Glomerular endothelial cell (primary cell): ENCODE results near the gene RBM43. TPM values are rescaled to one million over a fixed set of nuclear protein-coding genes. Genes with fewer than 3 reads are reported as not detected.
"Not testable (repeated sequence)": the region's sequence is repeated elsewhere in the genome, so short reads cannot be mapped to it uniquely, and the experiment has no call there.

ENCODE experiments used
- DNase-seq: peaks from one replicate; pipeline ENCODE4 v3.0.0-alpha.2; 2011; ENCODE audit warnings: low read depth, low spot score; ENCODE audit errors: extremely low read depth
- total RNA-seq: library from RNA; depleted of rRNA; stranded (reverse); fragments of >200 nt; gene quantifications from 2 replicates; pipeline ENCODE4 v1.2.3, GENCODE V29; 2015

RBM43 gene
- total RNA-seq, result 5.6 and 6.3 TPM in 2 replicates

DNA sequence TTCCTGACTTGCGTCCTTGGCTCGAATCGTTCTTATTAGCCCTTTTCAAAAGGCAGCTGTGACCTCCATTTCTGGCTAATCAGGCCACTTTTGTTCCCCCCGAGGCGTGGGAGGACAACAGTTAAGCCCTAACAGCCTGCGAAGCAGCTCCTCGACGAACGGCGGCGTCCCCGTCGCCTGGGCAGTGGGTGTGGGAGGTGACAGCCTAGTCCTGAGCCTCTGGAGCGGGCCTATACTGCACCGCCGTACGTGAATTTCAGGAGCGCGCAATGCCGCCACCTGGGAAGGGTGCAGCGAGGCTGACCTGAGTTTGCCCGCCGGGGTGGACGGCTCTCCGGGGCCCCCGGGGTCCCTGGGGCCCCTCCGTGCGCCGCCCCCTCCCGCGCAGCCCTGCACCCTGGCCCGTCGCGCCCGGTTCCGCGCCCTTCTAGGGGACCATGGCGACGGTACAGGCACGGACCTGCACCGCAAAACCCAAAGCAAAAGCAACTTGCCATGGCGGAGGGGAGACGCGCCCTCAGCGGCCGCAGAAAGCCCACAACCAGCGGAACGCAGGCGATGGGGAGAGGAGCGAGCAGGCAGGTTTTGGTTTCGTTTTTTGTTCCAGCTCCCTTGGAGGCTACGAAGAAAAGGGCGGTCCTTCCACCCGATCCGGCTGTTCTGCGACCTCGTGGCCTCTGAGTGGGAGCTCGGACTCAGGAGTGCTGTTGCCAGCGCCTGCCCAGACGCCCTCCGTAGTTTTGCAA lies at the start of gene RBM43:
RBM43 (minus strand) TSS at position 633 of the 746 bp plus-strand sequence; CDS start at position 497, 136 bp downstream.
- DNase-seq, result peak; percentile 71

DNA sequence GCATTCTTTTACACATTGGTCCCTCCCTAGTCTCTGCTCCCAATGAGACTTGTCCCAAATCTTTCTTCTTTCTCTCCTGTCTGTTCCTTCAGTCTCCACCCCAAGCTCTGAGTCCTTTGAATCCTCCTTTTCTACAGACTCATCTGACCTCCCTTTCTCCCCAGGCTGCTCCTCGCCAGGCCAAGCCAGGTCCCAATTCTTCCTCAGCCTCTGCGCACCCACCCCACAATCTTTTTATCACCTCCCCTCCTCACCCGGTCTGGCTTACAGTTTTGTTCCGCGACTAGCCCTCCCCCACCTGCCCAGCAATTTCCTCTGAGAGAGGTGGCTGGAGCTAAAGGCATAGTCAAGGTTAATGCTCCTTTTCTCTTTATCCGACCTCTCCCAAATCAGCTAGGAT lies 48.6 kb upstream of the RBM43 start:
- DNase-seq, result not testable (repeated sequence)

DNA sequence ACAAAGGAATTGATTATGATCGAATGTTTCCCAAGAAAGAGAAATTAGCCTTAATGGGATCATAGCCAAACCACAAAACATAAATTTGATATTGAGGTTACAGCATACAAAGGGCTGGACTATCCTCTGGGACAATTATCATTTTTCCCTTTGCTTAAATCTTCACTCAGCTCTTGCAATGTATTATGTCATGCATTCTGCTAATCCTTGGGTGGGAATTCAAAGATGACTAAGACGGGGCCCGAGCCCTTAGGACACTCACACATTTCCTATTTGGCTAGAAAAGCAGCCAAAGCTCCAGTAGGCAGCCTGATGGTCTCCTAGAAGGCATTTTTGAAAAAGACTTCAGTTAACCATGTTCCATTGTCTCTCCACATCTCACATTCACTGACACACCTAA lies 45.0 kb upstream of the RBM43 start:
- DNase-seq, result no peak

DNA sequence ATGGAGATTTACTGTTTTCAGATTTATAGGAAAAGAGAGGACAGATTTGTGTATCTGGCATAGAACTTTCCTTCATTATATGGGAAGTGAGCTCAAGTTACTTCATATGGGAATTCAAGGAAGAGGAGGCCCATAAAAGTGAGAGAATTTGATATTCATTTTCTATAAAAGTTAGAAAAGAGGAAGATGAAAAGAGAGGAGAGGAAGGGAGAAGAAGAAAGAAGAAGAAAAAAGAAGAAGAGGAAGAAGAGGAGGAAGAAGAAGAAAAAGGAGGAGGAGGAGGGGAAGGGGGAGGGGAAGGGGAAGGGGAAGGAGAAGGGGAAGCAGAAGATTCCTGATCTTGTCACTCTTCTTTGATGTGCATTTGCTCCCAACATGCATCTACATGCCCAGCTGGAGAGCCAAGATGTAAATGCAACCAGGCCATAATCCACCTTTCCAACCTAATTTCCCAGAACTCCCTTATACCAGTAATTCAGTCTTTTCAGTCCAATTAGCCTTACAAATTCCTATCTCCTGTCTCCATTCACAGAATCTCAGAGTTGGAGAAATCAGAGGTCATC lies 43.5 kb upstream of the RBM43 start:
- no peak for DNase-seq

DNA sequence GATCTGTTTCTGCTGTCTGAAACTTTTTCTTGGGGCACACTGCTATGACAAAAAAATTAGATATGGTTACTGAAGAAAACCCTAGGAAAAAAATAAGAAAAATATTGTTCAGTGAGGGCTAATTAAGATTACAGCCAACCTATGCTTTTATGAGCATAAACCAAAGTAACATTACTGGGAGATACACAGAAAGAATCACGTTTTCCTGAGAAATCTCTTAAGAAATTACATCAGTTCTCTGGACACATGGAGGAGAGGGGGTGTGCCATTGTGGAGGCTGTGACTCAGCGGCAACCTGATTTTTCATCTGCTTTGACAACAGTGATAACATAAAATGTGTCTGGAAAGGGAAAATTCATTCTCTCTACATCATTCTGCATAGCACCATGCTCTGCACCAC lies 41.2 kb upstream of the RBM43 start:
- DNase-seq, result no peak

DNA sequence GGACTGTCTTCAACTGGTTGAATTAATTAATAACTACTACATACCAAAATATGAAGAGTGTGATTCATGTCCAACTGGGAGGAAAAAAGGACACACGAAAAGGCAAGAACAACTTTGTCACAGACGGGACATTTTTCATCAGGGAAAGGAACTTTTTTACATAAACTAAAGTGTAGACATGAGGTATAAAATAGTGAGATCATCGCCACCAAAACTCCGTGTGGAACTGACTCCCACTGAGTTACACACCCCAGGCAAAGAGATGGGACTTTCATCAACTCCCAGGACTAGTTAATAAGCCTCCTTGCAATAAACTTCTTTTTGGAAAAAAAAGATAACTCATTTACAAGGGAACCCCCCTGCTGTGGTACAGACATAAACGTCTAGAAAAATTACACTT lies 40.7 kb upstream of the RBM43 start:
- no peak for DNase-seq

DNA sequence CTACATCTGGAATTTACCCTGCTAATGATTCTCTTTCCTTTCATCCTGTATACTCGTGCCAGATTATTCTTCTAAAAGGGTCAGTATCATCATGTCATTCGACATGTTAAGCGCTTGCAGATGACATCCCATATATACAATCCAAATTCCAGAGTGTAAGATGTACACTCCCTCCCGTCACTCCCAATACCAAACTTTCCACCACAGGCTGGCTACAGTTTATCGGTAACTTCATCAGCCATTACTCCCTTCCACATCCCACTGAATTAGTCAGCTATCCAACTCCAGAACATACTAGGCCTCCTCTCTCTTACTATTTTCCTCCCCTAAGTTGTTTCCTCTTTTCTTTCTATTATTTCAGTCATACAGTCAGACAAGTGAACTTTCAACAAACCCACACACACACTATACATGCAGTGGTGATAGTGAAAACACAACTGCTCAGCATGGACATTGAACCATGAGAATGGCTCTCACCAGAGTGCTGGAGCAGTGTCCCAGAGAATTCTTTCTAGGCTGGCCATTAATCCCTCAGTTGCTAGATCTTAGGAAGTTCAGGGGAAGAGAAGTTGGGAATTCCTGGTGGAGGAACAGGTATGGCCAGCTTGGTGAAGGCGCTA lies 38.4 kb upstream of the RBM43 start:
- DNase-seq, result no peak

DNA sequence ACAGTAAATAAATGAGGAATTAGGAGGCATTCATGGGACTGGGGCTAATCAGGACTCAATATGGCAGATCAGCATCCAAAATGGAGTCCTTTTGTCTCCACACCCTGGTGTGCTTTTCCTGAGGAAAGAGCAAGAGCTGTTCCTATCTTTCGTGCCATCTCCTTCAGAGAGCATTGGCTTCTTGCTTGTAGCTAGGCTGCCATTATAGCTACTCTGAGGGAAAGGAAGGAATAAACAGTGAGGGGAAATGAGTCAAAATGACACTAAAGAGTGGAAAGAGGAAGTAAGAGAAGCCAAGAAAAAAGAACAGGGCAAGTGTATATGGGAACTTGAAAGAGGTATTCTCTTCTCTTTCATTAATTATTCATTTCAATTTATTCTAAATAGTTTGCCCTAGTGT lies 36.2 kb upstream of the RBM43 start:
- DNase-seq, result no peak

DNA sequence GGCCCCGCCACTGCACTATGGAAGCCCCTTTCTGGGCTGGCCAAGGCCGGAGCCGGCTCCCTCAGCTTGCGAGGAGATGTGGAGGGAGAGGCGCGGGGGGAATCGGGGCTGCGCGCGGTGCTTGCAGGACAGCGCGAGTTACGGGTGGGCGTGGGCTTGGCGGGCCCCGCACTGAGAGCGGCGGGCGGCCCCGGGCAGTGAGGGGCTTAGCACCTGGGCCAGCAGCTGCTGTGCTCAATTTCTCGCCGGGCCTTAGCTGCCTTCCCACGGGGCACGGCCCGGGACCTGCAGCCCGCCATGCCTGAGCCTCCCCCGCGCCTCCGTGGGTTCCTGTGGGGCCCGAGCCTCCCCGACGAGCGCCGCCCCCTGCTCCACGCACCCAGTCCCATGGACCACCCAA lies 34.3 kb upstream of the RBM43 start:
- not testable (repeated sequence) for DNase-seq

DNA sequence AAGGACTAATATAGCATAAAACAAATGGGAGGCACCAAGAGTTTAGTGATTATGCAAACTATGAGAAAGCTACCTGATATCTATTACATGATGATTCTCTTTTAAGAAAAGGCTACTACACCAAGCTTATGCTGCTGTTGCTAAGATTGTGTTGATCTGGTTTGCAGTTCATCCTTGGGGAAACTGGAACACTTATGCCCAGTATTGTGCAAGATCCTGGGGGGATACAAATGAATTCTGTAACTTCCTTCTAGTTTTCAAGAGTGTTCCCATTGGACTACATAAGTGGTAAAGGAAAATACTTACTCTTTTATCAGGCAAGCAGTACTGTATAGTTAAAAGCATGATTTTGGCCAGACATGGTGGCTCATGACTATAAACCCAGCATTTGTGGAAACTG lies 30.9 kb upstream of the RBM43 start:
- no peak for DNase-seq

DNA sequence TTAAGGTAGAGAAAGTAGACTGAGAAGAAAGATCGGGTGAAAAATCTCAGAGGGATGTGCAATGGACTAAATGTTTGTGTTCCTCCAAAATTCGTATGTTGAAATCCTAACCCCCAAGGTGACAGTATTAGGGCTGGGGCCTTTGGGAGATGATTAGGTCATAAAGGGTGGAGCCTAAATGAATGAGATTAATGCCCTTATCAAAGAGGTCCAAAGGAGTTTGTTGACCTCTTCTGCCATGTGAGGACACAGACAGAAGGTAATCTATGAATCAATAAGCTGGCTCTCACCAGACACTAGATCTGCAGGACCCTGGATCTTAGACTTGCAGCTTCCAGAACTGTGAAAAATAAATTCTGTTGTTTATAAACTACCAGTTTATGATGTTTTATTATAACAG lies 30.5 kb upstream of the RBM43 start:
- no peak for DNase-seq

DNA sequence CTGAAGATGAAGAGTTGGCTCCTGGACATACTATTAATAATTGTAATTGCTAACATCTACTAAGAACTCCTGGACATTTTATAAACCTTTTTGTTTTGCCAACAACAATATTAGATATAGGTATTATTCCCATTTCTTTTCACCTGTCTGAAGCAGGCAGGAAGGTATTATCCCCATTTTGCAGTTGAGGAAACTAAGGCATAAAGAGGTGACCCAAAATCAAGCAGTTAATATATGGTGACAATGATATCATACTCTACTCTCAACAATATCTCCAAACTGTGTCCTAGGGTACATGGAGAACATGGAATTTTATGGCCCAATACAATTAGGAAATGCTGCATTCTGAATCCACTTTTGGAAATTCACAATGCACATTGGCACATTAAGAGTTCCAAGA lies 29.6 kb upstream of the RBM43 start:
- no peak for DNase-seq

DNA sequence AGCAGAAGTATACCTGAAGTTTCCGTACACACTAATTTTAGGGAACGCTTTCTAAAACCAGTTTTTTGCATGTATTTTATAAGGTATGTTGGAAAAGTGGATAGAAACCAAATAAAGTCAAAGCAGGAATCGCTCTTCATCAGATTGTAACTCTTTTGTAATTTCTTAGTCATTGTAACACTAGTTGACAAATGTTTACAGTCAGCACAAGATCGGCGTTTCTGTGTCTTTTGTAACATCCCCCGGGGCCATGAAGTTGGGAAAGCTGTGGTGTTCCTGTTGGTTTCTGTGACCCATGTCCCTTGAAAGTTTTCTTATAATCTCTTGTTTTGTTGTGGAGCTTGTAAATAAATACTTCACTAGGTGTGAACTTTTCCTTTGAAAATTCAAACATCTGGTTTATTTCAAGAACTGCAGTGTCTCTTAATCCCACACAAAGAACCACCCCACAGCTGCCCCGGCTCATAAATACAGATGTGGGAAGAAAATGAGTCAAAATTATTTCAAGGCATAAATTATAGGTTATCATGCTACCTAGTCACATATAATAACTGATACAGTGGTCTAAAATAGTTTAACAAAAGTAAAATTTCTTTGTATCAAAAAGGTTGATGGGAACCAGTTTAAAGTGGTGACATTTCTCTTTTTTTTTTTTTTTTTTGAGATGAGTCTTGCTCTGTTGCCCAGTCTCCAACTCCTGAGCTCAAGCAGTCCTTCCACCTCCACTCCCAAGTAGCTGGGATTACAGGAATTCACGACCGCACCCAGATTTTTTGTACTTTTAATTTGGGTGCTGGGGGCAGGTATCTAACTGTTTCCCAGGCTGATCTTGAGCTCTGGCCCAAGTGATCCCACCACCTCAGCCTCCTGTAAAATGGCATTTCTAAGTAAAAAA lies 28.6 kb upstream of the RBM43 start:
- DNase-seq, result no peak

DNA sequence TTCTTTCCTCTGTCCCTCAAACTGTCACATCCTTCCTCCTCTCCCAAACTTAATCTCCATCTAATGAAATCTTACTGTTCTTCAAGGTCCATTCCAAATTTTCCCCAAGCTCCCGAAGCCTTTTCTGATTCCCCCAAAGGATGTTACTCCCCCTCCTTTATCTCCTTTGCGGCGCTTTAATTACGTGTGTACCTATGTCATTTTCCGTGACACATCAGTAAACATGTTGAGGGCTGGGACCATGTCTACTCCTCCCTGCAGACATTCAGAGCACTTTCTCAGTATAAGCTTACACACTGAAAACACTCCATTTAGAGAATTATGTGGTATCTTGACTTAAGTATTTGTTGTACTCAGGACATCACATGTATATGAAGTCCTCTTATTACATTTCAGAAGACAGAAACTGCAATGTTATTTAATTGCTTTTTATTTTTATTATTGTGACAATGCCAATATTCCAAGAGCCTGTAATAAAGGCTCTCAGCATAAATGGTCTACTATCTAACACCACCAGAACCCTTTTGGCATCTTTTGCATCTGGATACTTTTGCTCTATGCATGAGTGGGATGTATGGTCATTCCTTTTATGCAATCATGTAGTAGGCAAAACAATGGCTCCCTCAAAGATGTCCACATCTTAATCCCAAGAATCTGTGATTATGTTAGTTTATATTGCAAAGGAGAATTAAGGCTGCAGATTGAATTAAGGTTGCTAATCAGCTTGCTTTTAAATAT lies 26.0 kb upstream of the RBM43 start:
- DNase-seq, result no peak

DNA sequence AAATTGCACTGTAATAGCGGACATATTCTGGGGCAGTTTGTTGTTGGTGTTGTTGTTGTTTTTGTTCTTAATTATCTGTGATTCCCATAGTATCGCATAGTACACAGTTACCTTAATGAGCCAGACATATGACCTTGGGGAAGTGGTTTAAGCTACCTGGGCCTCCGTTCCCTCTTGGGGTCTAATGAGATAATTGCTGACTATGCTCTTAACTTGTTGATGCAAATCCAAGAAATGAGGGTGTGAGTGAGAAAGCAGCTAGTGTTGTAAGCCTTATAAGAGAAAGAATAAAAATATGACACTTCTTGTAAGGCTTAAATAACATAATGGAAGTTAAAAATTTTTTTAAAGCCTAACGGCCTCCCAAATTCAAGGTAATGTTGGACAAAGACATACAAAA lies 20.7 kb upstream of the RBM43 start:
- no peak for DNase-seq

DNA sequence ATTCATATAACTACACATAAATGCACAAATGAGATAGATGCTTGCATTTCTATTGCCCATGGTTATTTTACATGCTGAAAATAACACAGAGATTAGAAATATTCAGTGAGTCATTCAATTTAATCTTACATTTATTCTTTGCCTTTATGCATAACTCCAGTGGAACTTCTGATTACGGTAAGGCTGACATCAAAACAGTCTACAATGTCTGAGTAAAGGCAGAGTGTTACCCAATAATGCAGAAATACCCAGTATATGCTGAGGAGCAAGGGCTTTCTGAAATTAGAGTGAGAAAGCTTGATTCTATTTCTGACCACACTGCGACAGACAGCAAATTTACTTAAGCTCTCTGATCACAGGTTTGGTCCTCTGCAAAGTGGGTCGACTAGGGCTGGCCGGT lies 18.6 kb upstream of the RBM43 start:
- DNase-seq, result no peak

DNA sequence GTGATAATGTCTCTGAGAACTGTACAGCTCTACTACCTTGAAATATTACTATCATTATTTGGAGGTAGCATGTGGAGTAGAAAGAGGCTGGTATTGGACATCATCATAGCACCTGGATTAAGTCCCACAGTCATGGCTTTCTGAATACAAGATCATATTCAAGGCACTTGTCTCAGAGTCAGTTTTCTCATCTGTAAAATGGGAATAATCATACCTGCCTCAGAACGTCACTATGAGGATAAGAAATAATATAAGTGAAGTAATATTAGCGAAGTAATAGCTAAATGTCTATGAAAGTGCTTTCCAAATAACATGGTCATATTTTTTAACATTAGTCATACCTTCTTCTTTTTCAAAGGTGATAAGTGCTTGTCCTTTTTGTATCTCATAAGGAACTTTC lies 16.8 kb upstream of the RBM43 start:
- no peak for DNase-seq

DNA sequence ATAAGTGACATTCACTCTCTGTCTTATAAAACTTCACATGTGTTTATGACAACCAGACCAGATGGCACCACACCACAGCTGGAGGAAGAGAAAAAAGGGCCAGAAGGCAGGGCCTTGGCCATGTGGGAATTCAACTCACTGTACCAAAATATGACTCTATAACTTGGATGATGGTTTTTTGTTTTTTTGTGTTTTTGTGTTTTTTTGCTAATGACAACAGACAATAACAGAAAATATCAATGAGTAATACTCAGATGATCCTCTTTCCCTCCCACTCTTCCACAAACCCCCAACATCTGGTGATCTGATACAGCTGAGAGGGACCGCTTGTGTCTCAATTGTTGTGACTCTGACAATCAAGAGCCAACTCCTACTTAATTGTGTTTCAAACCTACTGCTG lies 15.4 kb upstream of the RBM43 start:
- no peak for DNase-seq

DNA sequence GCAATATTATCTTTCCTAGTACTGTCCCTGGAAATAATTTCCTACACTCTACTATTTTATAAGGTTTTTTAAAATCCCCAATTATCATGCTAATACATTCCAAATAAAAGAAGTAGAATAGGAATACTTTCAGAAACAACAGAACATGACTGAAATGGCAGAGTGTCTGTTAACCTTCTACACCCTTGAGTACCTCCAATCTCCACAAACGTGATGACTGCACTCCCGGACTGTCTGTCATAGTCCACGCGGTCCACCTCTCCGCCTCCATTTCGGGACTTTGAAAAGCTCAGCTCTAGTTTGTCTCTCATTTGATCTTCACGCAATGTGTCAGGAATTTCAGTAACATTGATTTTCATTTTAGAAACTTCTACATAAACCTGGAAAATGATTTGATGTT lies 13.6 kb upstream of the RBM43 start:
- no peak for DNase-seq

DNA sequence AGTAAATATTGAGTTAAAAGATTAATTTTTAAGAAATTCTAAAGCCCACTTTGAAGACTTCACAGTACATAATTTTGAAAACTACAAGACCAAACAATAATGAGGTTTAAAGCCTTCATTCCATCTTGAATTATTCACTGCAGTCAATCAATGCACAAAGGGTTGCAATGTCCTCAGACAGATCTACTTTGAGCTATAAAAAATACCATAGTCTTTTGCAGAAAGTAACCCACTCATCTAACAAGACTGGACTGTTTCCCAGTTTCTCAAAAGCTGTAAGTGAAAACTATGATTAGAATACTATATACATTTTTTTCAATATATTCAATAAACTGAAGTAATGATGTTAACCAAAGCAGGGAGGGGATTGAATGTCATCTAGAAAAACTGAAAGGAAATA lies 10.2 kb upstream of the RBM43 start:
- no peak for DNase-seq
